Nucleus accumbens (tissue), 56 donors: ENCODE measurements around the gene MAP1LC3B.

Experiments
- DNase-seq, 56 donors: peaks; one replicate each; lab custom pipeline; 2025; lab: John Stamatoyannopoulos, UW

The MAP1LC3B gene

GRCh38 chr16:87423429-87423828 lies 31.3 kb downstream of the MAP1LC3B start:
- DNase-seq = no peak

GRCh38 chr16:87424266-87424665 lies 32.1 kb downstream of the MAP1LC3B start:
- no peak for DNase-seq

GRCh38 chr16:87425941-87426340 lies 33.8 kb downstream of the MAP1LC3B start:
- no peak for DNase-seq

- DNase-seq = no peak
These were observed 34.5 kb downstream of the MAP1LC3B start for GRCh38 chr16:87426423-87427215.

GRCh38 chr16:87431926-87432325 lies 39.8 kb downstream of the MAP1LC3B start:
- DNase-seq = no peak

GRCh38 chr16:87432330-87432915 lies 40.3 kb downstream of the MAP1LC3B start:
- DNase-seq = no peak

GRCh38 chr16:87434146-87434667 lies 42.1 kb downstream of the MAP1LC3B start:
- DNase-seq = no peak

GRCh38 chr16:87435372-87436224 lies 43.5 kb downstream of the MAP1LC3B start:
- no peak for DNase-seq

- no peak for DNase-seq
These were observed 44.4 kb downstream of the MAP1LC3B start for GRCh38 chr16:87436225-87437172.

GRCh38 chr16:87437327-87437726 lies 45.2 kb downstream of the MAP1LC3B start:
- DNase-seq = no peak

- no peak for DNase-seq
These were observed 45.9 kb downstream of the MAP1LC3B start for GRCh38 chr16:87437911-87438610.

- DNase-seq = no peak
These were observed 46.5 kb downstream of the MAP1LC3B start for GRCh38 chr16:87438611-87438985.

GRCh38 chr16:87439926-87440325 lies 47.8 kb downstream of the MAP1LC3B start:
- DNase-seq = no peak

GRCh38 chr16:87441886-87442580 lies 49.9 kb downstream of the MAP1LC3B start:
- no peak for DNase-seq

- no peak for DNase-seq
These were observed 50.4 kb downstream of the MAP1LC3B start for GRCh38 chr16:87442581-87442966.

- no peak for DNase-seq
These were observed 50.9 kb downstream of the MAP1LC3B start for GRCh38 chr16:87443016-87443415.

- no peak for DNase-seq
These were observed 51.8 kb downstream of the MAP1LC3B start for GRCh38 chr16:87443964-87444363.

- no peak for DNase-seq
These were observed 53.4 kb downstream of the MAP1LC3B start for GRCh38 chr16:87445486-87445885.

GRCh38 chr16:87446479-87446878 lies 54.3 kb downstream of the MAP1LC3B start:
- DNase-seq = no peak
